KBM-7 (cell line): ENCODE data around the gene CACNA1H.
"Not testable (repeated sequence)": the region's sequence is repeated elsewhere in the genome, so short reads cannot be mapped to it uniquely, and the experiment has no call there.

ENCODE experiments used
- DNase-seq: peaks from one replicate; pipeline ENCODE4 v3.0.0-alpha.2; 2015
- in situ Hi-C: fragments of 300-500 bp; cut with MboI; formaldehyde crosslinking; loops from 2 replicates; pipeline ENCODE4 v1.14.3; 2020; ENCODE audit warnings: low sequenced_read_pairs, low pct_unique_long_range_greater_than_20kb, mixed read lengths

Gene CACNA1H

DNA sequence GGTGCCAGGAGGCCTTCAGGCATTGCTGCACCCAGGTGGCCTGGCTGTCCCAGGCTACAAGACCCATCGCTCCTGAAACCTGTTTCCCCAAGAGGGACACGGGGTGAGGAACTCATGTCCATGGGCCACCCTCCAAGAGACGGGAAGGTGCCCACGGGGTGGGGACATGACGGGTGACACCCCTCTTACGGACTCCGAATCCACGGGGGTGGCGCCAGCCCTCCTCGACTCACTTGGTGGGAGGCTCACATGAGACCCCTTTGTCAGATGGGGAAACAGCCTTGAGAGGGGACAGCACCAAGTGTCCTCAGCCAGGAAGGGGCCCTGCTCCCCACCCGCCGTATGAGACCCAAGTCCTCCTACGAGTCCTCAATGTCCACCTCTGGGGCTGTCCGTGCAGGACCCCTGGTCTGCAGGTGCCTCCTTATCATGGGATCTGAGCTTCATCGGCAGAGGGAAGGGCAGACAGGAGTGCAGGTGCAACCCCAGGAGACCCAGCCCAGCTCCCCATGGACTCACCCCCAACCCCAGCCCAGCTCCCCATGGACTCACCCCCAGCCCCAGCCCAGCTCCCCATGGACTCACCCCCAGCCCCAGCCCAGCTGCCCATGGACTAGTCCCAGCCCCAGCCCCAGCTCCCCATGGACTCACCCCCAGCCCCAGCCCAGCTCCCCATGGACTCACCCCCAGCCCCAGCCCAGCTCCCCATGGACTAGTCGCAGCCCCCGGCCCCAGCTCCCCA lies 77.7 kb downstream of the CACNA1H start:
- in situ Hi-C loops: not testable (repeated sequence)
- DNase-seq: peak; percentile 20

GRCh38 chr16:1231301-1231700 lies 78.4 kb downstream of the CACNA1H start:
- in situ Hi-C loops: not testable (repeated sequence)

GRCh38 chr16:1232049-1232748 lies 79.3 kb downstream of the CACNA1H start:
- in situ Hi-C loops, DNase-seq: not testable (repeated sequence)

More at GRCh38 chr16:1231301-1231700, 78.4 kb downstream of the CACNA1H start:
- DNase-seq: not testable (repeated sequence)

GRCh38 chr16:1236659-1237058 lies 83.8 kb downstream of the CACNA1H start:
- in situ Hi-C loops, DNase-seq: not testable (repeated sequence)

GRCh38 chr16:1237990-1238389 lies 85.1 kb downstream of the CACNA1H start:
- in situ Hi-C loops: no loop called here

DNA sequence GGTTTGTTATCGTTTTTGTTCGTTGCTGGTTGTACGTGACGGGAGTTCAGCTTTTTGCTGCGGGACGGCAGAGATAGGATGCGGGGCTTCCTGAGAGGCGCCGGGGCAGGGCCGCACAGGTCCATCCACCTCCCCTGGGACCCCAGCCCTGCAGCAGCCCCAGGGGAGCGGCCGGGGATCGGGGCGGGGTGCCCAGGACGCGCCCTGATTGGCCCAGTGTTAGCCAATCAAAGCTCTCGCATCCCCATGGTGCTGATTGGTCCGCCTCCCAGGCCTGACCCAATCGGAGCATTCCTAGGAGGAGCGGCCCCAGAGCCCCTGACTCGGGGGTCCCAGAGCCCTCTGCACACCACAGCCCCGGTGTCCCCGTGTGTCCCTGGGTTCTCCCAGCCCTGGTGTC lies 86.0 kb downstream of the CACNA1H start:
- DNase-seq, in situ Hi-C loops: not testable (repeated sequence)

More at GRCh38 chr16:1237990-1238389, 85.1 kb downstream of the CACNA1H start:
- no peak for DNase-seq

DNA sequence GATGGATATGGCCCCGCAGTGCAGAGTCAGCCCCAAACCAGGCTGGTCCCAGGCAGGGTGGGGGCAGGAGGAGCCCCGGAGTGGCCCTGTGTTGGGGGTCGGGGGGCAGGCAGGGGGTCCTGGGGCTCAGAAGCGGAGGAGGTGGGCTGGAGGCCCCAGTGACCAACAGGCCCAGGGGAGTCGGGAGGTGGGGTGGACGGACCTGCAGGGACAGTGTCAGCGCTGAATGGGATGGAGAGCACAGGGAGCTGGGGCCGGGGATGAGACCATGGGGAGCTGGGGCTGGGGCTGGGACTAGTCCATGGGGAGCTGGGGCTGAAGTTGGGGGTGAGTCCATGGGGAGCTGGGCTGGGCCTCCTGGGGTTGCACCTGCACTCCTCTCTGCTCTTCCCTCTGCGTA lies 86.7 kb downstream of the CACNA1H start:
- in situ Hi-C loops, DNase-seq: not testable (repeated sequence)

DNA sequence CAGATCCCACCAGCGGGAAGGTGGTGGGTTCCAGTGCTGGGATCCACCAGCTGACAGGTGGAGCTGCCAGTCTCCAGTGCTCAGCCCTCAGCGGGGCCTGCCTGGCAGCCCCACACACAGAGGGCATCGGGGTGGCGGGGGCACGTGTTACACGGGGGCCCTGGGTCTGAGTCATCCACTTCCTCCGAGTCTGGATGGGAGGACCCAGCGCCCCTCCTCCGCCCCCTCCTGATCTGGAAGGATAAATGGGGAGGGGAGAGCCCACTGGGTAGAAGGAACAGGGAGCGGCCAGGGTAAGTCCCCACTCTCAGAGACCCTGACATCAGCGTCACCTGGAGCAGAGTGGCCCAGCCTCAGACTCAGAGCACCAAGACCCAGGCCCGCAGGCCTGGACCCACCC lies 87.5 kb downstream of the CACNA1H start, which contains the start of gene TPSAB1:
TPSAB1 (plus strand) TSS at position 270 of the 400 bp plus-strand sequence. CDS start 234 bp downstream, outside the sequence.
- in situ Hi-C loops, DNase-seq: not testable (repeated sequence)

- in situ Hi-C loops: not testable (repeated sequence)
Observed at GRCh38 chr16:1241081-1241480, 88.2 kb downstream of the CACNA1H start.

GRCh38 chr16:1243363-1243762 lies 90.5 kb downstream of the CACNA1H start:
- peak; percentile 31 for DNase-seq
- in situ Hi-C loops: not testable (repeated sequence)

More at GRCh38 chr16:1241081-1241480, 88.2 kb downstream of the CACNA1H start:
- not testable (repeated sequence) for DNase-seq

- DNase-seq: peak; percentile 48
- in situ Hi-C loops: not testable (repeated sequence)
Observed at GRCh38 chr16:1243907-1244850, 91.3 kb downstream of the CACNA1H start.

- in situ Hi-C loops: no loop called here
- peak; percentile 96 for DNase-seq
Observed at GRCh38 chr16:1244881-1245280, 92.0 kb downstream of the CACNA1H start.

- DNase-seq: peak; percentile 72
- in situ Hi-C loops: no loop called here
Observed at GRCh38 chr16:1245452-1246020, 92.6 kb downstream of the CACNA1H start.

- DNase-seq, in situ Hi-C loops: not testable (repeated sequence)
Observed at GRCh38 chr16:1247903-1248537, 95.1 kb downstream of the CACNA1H start.

DNA sequence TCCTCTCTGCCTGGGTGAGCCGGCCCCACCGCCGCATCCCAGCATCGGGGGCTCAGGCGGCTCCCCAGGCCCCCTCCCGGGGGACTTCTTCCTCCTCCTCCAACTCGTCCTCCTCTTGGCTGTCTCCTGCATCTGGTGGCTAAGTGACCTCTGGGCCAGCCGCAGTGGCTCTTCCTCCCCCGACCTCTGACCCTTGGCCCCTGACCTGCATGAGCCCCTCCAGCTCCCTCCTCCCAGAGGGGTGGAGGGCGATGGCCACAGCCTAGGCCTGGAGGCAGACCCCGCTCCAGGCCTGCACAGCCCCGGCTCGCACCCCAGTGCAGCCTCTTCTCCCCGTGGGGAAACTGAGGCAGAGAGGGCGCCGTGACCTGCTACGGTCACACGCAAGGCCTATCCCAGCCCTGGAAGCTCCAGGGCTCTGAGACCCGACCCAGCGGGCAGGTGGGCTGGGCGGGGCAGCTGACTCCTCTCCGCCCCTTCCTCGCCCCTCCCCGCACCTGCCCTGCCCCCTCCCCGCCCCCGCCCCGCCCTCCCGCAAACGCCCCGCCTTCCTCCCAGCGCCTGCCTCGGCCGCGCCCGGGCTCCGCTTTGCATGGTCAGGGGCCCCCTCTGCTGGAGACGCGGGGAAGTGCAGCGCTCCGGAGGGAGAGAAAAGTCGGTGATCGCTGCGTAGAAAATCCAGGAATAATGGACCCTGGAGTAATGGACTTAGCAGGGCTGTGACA lies 96.3 kb downstream of the CACNA1H start:
- in situ Hi-C loops, DNase-seq: not testable (repeated sequence)

GRCh38 chr16:1253701-1254364 lies 100.9 kb downstream of the CACNA1H start:
- DNase-seq, in situ Hi-C loops: not testable (repeated sequence)

DNA sequence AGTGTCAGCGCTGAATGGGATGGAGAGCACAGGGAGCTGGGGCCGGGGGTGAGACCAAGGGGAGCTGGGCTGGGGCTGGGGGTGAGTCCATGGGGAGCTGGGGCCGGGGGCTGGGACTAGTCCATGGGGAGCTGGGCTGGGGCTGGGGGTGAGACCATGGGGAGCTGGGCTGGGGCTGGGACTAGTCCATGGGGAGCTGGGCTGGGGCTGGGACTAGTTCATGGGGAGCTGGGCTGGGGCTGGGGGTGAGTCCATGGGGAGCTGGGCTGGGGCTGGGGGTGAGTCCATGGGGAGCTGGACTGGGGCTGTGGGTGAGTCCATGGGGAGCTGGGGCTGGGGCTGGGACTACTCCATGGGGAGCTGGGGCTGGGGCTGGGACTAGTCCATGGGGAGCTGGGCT lies 101.9 kb downstream of the CACNA1H start:
- in situ Hi-C loops: not testable (repeated sequence)

More for the DNA sequence above, 101.9 kb downstream of the CACNA1H start:
- not testable (repeated sequence) for DNase-seq
